NOMO-1 (cell line): ENCODE data around the gene SNAPC5.
"Not testable (repeated sequence)": the region's sequence is repeated elsewhere in the genome, so short reads cannot be mapped to it uniquely, and the experiment has no call there.

Experiments
- DNase-seq, 2 experiments: peaks; one replicate each; lab custom pipeline; 2025; ENCODE audit not compliant: unreplicated experiment in 2 of 2; lab: John Stamatoyannopoulos, UW

The SNAPC5 gene

GRCh38 chr15:66497502-66498455, at the start of gene SNAPC5:
TSS of gene SNAPC5 (minus strand) at chr15:66497762. CDS start at chr15:66497731, 31 bp downstream.
- peak; percentile 85 to 91 for DNase-seq

- no peak for DNase-seq
These were observed 47.7 kb upstream of the SNAPC5 start for GRCh38 chr15:66545255-66545654.

- no peak for DNase-seq
These were observed 45.3 kb upstream of the SNAPC5 start for GRCh38 chr15:66542896-66543295.

- no peak for DNase-seq
These were observed 37.5 kb upstream of the SNAPC5 start for GRCh38 chr15:66535056-66535455.

GRCh38 chr15:66524838-66525237, 27.3 kb upstream of the SNAPC5 start:
- DNase-seq = no peak

- no peak for DNase-seq
These were observed 26.4 kb upstream of the SNAPC5 start for GRCh38 chr15:66523926-66524325.

DNA sequence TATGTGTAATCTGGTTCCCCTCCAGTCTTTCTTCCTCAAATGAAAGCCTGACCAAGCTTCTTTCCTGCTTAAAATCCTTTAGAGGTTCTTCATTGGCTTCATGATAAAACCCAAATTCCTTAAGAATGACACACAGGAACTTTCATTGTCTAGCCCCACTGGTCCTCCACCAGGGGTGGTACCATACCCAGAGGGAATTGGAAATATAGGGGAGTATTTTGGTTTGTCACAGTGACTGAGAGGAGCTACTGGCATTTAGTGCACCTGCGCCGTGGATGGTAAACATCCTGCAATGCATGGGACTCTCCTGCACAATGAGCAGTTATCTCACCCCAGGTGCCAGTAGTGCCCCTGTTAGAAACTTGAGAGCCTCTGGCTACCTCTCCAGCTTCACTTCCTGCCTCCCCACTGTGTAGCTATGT, 18.4 kb upstream of the SNAPC5 start:
- no peak for DNase-seq

- no peak for DNase-seq
These were observed 17.0 kb upstream of the SNAPC5 start for GRCh38 chr15:66514586-66514985.

DNA sequence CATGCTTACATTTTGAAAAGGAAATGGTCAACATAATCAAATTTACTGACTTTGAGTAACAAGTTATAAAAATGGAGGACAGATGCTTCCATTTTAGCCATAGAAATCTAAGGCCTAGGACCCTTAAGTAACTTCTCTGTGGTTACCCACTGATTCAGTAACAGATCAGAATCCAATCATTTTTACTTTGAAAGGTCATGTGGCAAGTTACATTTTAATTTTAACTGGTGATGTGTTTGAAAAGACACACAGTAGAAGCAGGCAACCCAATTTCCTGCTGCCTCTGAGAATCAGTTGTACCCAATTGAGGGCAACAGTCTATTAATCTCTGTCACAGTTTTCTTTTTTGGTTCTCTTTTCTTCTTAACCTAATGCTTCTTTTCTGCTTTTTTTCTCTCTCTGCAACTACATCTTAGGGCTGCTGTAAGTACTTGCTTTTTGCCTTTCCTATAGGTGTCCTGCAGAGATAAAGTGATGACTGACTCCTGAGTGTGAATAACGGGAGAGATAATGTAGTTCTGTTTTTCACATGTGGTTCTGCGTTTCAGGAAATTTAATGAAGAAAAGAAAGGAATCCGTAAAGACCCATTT, 10.8 kb upstream of the SNAPC5 start:
- DNase-seq = no peak

GRCh38 chr15:66505818-66506217, 8.3 kb upstream of the SNAPC5 start:
- no peak for DNase-seq

DNA sequence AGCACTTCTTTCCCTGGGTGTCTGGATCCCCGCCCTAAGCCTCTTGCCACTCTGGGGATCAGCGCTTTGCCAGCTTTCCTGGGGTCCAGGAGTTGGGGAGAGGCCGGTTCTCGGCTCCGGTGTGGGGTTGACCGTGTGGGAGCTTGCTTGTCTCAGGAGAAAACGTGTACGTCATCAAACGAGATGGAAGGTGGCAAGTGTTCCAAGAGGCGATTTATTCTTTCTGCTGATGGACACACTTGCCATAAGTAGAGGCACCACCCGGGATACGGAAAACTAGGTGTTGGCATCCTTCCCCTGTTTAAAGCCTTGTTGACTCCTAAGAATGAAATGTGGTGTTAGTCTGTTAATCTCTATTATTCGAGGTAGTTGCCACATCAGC, 7.9 kb upstream of the SNAPC5 start:
- DNase-seq = no peak

- DNase-seq = peak; percentile 82 to 84
These were observed 7.2 kb upstream of the SNAPC5 start, which contains the start of the genes RPL4 and ZWILCH for GRCh38 chr15:66504563-66505429. TSS of gene RPL4 (minus strand) at chr15:66504855. CDS start at chr15:66504790, 65 bp downstream. TSS of gene ZWILCH (plus strand) at chr15:66505326. CDS start at chr15:66505339, 13 bp downstream.

DNA sequence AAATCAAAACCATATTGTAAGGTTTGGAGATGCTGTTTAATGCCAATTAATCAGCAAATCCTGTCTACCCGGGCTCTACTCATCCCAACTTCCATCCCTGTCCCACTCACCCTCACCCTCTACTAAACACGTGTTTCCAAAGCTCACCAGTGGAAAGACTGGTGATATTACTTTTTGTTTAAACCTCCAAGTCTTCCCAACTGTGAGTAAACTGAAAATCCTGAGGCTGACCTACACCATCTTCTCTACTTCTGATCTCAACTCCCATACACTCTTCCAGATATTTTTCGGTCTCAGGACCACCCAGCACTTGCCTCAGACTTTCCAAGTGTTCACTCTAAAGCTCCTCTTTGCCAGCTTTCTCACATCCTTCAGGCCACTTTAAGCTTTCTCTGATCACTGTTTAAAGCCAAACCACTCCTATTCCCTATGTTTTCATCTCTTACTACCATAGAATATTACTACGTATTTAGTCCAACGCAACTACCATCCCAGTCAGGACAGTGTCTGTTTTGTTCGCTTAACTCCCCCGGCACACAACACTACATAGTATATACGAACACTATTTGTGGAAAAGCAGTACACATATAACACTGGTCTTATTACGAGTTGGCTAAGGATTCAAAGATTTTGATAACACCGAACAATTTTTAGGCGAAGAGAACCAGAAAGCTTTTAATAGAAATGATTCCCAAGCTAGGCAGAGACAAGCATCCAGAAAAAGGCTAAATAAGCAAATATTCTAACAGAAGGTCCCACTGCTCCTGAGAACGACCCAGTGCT, 6.4 kb upstream of the SNAPC5 start:
- DNase-seq = no peak

- DNase-seq = not testable (repeated sequence)
These were observed 5.6 kb upstream of the SNAPC5 start for GRCh38 chr15:66503041-66503648.

DNA sequence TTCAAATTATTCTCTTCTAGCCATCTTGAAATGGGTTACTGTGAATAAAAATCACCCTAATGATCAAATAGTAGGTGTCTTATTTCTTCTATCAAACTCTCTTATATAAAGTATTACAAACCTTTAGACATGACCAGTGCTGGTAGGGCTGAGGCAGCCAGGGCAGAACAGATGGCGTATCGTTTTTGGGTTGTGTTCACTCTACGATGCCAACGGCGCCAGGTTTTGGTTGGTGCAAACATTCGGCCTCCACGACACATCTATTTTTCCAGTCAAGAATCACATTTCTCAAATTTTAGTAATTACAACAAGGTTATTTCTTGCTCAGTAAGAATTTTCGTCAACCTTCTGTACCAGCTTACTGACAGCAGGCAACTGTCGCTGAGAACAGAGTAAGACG, 4.9 kb upstream of the SNAPC5 start:
- DNase-seq = no peak

- DNase-seq = not testable (repeated sequence)
These were observed 2.8 kb upstream of the SNAPC5 start for GRCh38 chr15:66500346-66500745.

GRCh38 chr15:66498501-66499386, 1.2 kb upstream of the SNAPC5 start:
- peak; percentile 11 to 28 for DNase-seq

DNA sequence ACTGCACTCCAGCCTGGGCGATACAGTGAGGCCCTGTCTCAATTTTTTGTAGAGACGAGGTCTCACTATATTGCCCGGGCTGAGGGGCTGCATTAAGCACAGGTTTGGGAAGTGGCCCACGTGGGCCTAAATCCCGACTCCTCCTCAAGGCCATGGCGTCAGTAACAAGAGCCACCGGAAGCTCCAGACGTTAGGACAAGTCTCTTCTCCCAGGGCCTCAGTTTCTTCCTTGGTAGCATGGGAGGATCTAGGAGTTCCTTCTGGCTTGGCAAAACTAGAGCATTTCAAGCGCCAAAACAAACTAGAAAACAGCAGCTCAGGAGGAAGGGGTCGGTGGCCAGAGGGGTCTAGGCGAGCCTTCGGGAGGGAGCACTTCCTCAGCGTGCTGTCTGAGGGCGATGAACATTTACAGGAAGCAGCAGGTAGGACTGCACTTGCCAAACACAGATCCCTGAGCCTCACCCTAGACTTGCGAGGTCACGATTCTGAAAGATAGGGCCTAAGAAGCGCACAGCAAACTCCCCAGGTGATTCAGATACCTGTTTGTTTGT, 536 bp downstream of the SNAPC5 start:
- peak in 1 of 2 experiments; percentile 36 for DNase-seq
